ENCODE data around the gene GNG14. TPM values are rescaled to one million over a fixed set of nuclear protein-coding genes. Genes with fewer than 3 reads are reported as not detected.
A peak's percentile ranks its signal among the peaks of the same experiment; 100 is the strongest.

The GNG14 gene
- total RNA-seq, 1 experiment from 2014 or later: not detected

DNA sequence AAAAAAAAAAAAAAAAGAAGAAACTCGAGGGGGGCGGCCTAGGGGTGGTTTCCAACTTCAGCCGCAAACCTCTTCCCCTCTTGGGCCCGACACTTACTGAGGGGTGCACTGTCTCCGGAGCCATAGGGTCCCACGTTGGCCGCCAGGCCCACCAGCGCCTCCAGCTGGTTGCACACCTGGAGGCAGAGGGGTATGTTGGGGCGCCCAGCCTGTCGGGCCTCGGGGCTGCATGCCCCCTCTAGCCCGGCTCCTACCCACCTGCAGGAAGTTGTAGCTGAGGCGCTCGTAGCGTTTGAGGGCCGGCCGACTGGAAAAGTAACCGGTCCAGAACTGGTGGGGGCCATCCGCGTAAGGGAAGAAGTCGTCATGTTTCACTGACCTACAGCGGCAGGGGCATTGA is 29.8 kb upstream of the GNG14 start:
- Histone ChIP-seq H3K79me1 (ENCODE audit: insufficient read depth, low read depth, low read length, poor library complexity, severe bottlenecking) (no peaks in the 10 kb centered on the region), H3K56ac (ENCODE audit: insufficient read length, low read depth, low read length) (no peak overlapping the region), H3K18ac (ENCODE audit: insufficient read length, low read depth, low read length) (no peak overlapping the region), H3K23ac (ENCODE audit: insufficient read length, low read depth, low read length) (no peak overlapping the region), H3K4ac (ENCODE audit: low read depth, low read length) (no peak overlapping the region), H3K4me2 (ENCODE audit: insufficient read depth, insufficient read length, low read length) (no peak overlapping the region), H3K27me3 (ENCODE audit: insufficient read depth, low read length) (no peaks in the 10 kb centered on the region), H2AFZ (ENCODE audit: low read length) (no peak overlapping the region), H3K9ac (ENCODE audit: extremely low read depth, insufficient read length, low read length) (no peak overlapping the region), H2BK15ac (ENCODE audit: low read depth, low read length) (no peak overlapping the region), H3K23me2 (ENCODE audit: insufficient read length, low read depth, low read length, poor library complexity, severe bottlenecking) (no peaks in the 10 kb centered on the region), H3K4me1 (ENCODE audit: insufficient read depth, low read length) (no peaks in the 10 kb centered on the region), H2BK120ac (ENCODE audit: low read depth, low read length, poor library complexity, severe bottlenecking) (no peak overlapping the region), H4K20me1 (ENCODE audit: control insufficient read depth, insufficient read depth, insufficient read length) (no peaks in the 10 kb centered on the region), H4K5ac (ENCODE audit: insufficient read length, low read depth, low read length) (no peak overlapping the region), H4K91ac (ENCODE audit: insufficient read length, low read depth, low read length) (no peak overlapping the region), H2AK5ac (ENCODE audit: insufficient read length, low read length) (no peak overlapping the region), H3K9me3 (ENCODE audit: control insufficient read depth, low read depth, low read length) (no peaks in the 10 kb centered on the region), H4K8ac (replicated peaks; ENCODE audit: insufficient read length, low read depth, low read length) (no peak overlapping the region), H3K79me2 (ENCODE audit: insufficient read depth, low read length) (no peaks in the 10 kb centered on the region; the same call in 1 of the 2 replicates), H3K27ac (ENCODE audit: insufficient read length, low read depth, low read length) (no peak overlapping the region), H2BK12ac (ENCODE audit: insufficient read length, low read depth, low read length) (no peak overlapping the region), H3K14ac (ENCODE audit: insufficient read depth, low read length) (no peak overlapping the region), H2BK20ac (ENCODE audit: low read depth, low read length, poor library complexity, severe bottlenecking) (no peak overlapping the region), H2BK5ac (ENCODE audit: insufficient read length, low read length) (no peak overlapping the region), H3T11ph (ENCODE audit: low read length) (no peak overlapping the region)
- no peak for DNase-seq
- WGBS (ENCODE audit: extremely low coverage, insufficient read length, low lambda C conversion rate): no CpG with 5 or more reads among the region's 22 CpGs
- no peak overlapping the region for H3K4me3 Mint-ChIP-seq
- peaks cover 0 to 6% of the 10 kb centered on the region in 2 experiments; a peak in 2 of 4 replicates for H3K4me1 Mint-ChIP-seq
- H3K9me3 Mint-ChIP-seq: no peaks in the 10 kb centered on the region
- H3K27me3 Mint-ChIP-seq (ENCODE audit: low read depth): no peaks in the 10 kb centered on the region; the same call in 1 of the 2 replicates
- H3K27ac Mint-ChIP-seq: no peak overlapping the region; a peak in 1 of 7 replicates
- TF ChIP-seq, protein P1, sequence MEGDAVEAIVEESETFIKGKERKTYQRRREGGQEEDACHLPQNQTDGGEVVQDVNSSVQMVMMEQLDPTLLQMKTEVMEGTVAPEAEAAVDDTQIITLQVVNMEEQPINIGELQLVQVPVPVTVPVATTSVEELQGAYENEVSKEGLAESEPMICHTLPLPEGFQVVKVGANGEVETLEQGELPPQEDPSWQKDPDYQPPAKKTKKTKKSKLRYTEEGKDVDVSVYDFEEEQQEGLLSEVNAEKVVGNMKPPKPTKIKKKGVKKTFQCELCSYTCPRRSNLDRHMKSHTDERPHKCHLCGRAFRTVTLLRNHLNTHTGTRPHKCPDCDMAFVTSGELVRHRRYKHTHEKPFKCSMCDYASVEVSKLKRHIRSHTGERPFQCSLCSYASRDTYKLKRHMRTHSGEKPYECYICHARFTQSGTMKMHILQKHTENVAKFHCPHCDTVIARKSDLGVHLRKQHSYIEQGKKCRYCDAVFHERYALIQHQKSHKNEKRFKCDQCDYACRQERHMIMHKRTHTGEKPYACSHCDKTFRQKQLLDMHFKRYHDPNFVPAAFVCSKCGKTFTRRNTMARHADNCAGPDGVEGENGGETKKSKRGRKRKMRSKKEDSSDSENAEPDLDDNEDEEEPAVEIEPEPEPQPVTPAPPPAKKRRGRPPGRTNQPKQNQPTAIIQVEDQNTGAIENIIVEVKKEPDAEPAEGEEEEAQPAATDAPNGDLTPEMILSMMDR (conservative IDR thresholded peaks at IDR 0.05): peak; percentile 35; the same call in 2 of the 3 replicates
- peaks cover 25 to 57% (median 49%) of the 10 kb centered on the region in 3 experiments for H3K36me3 Mint-ChIP-seq (ENCODE audit: insufficient read depth in 1 of 3, low read depth in 3 of 3)
